GM18511 (cell line): ENCODE data around the gene TLCD2.
"Not testable (repeated sequence)": the region's sequence is repeated elsewhere in the genome, so short reads cannot be mapped to it uniquely, and the experiment has no call there.

ENCODE experiments used
- ATAC-seq: cut with Tn5 transposase; IDR thresholded peaks from one replicate; pipeline ENCODE4 v1.9.1; 2021; ENCODE audit warnings: mild to moderate bottlenecking, moderate library complexity; ENCODE audit not compliant: unreplicated experiment

Gene TLCD2

DNA sequence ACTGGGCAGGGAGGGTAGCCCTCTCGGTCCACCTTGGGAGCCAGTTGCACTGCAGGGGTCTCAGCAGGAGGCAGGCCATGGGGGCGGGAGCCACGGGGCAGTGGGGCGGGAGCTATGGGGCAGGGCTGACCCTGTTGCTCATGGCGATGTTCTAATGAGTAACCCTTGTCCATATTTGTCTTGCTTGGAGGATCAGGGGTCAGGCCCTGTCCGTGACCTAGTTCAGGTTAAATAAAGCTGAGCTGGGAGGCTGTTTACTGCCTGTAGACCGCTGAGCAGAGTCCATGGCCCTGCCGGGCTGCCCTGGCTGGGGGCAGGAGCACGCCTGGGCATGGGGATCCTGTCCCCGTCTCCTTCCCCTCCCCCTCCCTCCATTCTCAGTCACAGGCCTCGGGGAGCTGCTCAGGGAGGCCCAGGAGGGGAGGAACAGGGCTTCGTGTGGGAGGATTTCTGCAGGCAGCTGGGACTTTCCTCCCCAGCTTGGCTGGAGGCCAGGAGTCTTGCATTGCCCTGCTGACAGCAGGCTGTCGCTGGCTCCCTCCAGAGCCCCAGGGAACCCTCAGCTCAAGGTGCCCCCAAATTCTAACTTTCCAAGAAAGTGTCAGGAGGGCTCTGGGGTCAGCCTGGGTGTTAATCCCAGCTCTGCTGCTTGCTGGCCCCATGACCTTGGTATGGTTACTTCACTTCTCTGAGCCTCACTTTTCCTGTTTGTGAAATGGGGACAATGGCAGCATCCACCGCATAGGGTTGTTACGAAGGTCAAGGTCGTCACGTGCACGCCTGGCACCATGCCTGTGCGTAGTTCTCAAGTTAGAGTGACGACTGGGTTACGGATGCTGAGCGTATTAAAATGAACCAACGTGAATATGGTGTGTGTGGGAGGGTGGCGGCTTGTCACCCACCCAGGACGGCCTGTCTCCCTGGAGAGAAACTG is 26.4 kb upstream of the TLCD2 start:
- ATAC-seq = no peak

DNA sequence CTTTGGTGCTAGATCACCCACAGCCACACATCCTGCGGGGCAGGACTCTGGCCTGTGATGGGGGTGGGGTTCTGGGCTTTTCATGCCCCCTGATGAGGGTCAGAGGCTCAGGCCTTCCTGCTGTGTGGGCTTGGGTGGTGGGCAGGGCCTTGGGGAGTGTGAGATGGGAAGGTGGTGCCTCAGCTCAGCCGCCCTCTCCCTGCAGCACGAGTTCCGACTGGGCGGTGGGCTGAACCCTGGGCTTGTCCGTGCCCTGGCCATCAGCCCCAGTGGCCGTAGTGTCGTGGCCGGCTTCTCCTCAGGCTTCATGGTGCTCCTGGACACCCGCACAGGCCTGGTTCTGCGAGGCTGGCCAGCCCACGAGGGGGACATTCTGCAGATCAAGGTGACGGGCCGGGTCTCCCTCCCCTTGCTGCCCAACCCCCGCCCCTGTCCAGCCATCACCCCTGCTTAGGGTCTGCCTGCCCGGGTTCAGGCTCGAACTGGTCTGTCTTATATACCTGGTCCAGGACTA is 25.7 kb upstream of the TLCD2 start:
- no peak for ATAC-seq

DNA sequence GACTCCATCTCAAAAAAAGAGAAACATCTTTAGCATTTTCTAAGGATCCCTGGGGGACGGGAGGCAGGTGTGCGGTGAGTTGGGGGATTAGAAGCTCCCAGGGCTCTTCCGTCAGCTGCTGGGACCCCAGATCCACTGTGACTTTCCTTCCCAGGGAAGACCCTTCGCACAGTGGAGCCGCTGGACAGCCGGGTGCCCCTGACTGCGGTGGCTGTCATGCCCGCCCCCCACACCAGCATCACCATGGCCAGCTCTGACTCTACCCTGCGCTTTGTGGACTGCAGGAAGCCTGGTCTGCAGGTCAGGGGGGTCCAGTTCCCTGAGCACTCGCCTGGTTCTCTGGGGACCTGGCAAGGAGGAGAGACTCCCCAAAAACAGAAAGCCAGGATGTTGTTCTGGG is 25.2 kb upstream of the TLCD2 start:
- ATAC-seq = no peak

DNA sequence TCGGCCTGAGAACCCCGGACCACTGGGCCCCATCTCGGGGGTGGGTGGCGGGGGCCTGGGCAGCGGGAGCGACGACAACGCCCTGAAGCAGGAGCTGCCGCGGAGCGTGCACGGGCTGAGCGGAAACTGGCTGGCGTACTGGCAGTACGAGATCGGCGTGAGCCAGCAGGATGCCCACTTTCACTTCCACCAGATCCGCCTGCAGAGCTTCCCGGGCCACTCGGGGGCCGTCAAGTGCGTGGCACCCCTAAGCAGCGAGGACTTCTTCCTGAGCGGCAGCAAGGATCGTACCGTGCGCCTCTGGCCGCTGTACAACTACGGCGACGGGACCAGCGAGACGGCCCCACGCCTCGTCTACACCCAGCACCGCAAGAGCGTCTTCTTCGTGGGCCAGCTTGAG is 23.6 kb upstream of the TLCD2 start:
- ATAC-seq = no peak

DNA sequence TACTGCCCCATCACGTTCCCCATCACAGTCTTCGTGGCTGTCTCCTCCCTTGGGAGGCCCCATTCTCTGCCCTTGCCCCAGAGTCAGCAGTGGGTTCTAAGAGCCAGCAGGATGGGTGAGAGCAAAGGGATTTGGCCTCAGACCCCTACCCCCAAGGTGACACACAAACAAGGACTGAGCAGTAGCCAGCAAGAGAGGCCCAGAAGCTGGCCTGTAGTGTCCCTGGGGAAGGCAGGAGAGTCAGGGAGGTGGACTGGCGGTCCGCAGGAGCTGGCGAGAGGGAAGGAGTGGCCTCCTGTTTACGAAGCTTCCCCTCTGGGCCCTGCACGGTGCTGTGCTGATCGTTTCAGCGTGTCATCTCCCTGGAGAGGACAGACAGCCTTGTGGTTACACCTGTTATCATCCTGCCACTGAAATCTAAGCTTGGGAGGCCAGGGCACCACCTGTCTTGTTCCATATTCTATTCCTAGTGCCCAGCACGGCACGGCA is 22.7 kb upstream of the TLCD2 start:
- ATAC-seq = no peak

DNA sequence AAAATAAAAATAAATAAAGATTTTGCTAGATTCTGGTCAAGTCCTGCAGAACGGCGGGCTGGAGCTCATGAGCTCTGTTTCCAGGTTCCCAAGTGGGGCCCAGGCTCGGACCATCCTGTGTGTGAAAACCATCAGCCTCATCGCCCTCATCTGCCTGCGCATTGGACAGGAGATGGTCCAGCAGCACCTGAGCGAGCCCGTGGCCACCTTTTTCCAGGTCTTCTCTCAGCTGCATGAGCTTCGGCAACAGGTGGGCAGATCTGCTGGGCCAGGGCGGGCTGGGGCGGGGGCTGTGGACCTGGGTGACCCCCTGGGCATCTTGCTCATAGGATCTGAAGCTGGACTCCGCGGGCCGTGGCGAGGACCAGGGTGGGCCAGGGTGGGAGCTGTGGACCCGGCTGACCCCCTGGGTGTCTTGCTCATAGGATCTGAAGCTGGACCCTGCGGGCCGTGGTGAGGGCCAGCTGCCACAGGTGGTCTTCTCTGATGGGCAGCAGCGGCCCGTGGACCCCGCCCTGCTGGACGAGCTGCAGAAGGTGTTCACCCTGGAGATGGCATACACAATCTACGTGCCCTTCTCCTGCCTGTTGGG is 22.2 kb upstream of the TLCD2 start:
- no peak for ATAC-seq

DNA sequence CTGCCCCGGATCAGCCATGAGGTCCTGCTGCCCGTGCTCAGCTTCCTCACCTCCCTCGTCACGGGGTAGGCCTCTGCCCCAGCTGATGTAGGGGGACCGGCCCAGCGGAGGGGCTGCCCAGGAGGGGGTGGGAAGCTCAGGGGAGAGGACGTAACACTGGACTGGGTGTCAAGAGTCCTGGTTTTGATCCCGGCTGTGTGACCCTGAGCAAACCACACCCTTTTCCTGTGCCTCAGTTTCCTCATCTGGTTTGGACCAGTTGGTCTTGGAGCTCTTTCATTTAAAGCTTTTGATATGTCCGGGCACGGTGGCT is 21.0 kb upstream of the TLCD2 start:
- no peak for ATAC-seq

DNA sequence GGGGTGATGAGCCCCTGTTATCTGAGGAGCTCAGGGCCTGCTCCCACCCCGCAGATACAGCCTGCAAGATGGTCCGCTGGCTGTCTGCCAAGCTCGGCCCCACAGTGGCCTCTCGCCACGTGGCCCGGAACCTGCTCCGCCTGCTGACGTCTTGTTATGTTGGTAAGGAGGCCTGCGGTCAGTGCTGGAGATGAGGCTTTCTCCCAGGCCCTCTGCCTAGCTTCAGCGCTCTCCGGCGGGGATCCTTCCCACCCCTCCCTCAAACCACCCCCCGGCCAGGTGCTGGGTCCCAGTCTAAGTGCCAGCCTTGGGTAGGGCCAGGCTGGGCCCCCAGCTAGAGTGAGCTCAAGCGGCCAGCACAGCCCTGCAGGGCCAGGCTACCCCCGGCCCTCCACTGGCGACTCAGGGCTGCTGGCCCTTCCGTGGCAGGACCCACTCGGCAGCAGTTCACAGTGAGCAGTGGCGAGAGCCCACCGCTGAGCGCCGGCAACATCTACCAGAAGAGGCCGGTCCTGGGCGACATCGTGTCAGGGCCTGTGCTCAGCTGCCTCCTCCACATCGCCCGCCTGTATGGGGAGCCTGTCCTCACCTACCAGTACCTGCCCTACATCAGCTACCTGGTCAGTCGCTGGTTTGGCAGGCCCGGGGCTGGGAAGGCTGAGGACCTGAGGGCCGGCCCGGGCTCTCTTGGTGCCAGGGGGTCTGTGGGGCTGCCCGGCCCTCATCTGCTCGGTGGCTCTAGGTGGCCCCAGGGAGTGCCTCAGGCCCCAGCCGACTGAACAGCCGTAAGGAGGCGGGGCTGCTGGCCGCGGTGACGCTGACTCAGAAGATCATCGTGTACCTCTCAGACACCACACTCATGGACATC is 20.4 kb upstream of the TLCD2 start:
- no peak for ATAC-seq

DNA sequence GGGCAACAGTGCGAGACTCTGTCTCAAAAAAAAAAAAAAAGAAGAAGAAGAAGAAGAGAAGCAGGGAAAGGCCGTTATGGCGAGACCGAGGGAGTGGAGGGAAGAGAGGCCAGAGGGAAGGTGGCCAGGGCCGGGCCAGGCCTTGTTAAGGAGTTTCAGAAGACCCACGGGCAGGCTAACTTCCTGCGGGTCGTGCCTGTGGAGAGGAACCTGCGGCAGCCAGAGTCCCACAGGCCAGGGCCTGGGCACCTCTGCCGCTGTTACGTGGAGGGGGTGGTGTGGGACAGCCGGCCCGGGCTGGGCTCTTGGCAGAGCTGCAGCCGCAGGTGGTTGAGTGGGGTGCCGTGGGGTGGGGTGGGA is 19.8 kb upstream of the TLCD2 start:
- ATAC-seq = no peak

DNA sequence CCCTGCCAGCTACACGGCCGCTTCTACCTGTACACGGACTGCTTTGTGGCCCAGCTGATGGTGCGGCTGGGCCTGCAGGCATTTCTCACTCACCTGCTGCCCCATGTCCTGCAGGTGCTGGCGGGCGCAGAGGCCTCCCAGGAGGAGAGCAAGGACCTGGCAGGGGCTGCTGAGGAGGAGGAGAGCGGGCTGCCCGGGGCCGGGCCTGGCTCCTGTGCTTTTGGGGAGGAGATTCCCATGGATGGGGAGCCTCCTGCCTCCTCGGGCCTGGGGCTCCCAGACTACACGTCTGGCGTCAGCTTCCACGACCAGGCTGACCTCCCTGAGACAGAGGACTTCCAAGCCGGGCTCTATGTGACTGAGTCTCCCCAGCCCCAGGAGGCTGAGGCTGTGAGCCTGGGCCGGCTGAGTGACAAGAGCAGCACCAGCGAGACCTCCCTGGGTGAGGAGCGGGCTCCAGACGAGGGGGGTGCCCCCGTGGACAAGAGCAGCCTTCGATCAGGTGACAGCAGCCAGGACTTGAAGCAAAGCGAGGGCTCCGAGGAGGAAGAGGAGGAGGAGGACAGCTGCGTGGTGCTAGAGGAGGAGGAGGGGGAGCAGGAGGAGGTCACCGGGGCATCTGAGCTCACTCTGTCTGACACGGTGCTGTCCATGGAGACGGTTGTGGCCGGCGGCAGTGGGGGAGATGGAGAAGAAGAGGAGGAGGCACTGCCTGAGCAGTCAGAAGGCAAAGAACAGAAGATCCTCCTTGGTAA is 17.9 kb upstream of the TLCD2 start:
- no peak for ATAC-seq

DNA sequence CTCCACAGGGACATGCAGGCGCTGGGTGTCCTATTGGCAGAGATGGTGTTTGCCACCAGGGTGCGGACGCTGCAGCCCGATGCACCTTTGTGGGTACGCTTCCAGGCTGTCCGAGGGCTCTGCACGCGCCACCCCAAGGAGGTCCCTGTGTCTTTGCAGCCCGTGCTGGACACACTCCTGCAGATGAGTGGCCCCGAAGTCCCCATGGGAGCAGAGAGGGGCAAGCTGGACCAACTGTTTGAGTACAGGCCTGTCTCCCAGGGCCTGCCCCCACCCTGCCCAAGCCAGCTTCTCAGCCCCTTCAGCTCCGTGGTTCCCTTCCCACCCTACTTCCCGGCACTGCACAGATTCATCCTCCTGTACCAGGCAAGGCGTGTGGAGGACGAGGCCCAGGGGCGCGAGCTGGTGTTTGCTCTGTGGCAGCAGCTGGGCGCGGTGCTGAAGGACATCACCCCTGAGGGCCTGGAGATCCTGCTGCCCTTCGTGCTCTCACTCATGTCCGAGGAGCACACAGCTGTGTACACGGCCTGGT is 17.1 kb upstream of the TLCD2 start:
- ATAC-seq = no peak

DNA sequence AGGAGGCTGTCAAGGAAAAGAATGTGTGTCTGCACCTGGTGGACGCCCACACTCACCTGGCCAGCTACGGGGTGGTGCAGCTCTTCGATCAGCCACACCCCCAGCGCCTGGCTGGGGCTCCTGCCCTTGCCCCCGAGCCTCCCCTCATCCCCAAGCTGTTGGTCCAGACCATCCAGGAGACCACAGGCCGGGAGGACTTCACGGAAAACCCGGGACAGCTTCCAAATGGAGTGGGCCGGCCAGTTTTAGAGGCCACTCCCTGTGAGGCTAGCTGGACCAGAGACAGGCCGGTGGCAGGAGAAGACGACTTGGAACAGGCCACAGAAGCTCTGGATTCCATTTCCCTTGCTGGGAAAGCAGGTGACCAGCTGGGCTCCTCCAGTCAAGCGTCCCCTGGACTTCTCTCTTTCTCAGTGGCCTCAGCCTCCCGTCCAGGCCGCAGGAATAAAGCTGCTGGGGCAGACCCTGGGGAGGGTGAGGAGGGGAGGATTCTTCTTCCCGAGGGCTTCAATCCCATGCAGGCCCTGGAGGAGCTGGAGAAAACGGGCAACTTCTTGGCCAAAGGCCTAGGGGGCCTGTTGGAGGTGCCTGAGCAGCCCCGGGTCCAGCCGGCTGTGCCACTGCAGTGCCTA is 16.6 kb upstream of the TLCD2 start:
- ATAC-seq = no peak

DNA sequence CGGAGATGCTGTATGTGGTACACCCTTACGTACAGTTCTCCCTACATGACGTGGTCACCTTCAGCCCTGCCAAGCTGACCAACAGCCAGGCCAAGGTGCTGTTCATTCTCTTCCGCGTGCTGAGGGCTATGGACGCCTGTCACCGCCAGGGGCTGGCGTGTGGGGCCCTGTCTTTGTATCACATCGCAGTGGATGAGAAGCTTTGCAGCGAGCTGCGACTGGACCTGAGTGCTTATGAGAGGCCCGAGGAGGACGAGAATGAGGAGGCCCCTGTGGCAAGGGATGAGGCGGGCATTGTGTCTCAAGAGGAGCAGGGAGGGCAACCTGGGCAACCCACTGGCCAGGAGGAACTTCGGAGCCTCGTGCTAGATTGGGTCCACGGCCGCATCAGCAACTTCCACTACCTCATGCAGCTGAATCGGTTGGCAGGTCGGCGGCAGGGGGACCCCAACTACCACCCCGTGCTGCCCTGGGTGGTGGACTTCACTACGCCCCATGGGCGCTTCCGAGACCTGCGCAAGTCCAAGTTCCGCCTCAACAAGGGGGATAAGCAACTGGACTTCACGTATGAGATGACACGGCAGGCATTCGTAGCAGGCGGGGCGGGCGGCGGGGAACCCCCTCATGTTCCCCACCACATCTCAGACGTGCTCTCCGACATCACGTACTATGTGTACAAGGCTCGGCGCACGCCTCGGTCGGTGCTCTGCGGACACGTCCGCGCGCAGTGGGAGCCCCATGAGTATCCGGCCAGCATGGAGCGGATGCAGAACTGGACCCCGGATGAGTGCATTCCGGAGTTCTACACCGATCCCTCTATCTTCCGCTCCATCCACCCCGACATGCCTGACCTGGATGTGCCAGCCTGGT is 15.7 kb upstream of the TLCD2 start:
- ATAC-seq = no peak

DNA sequence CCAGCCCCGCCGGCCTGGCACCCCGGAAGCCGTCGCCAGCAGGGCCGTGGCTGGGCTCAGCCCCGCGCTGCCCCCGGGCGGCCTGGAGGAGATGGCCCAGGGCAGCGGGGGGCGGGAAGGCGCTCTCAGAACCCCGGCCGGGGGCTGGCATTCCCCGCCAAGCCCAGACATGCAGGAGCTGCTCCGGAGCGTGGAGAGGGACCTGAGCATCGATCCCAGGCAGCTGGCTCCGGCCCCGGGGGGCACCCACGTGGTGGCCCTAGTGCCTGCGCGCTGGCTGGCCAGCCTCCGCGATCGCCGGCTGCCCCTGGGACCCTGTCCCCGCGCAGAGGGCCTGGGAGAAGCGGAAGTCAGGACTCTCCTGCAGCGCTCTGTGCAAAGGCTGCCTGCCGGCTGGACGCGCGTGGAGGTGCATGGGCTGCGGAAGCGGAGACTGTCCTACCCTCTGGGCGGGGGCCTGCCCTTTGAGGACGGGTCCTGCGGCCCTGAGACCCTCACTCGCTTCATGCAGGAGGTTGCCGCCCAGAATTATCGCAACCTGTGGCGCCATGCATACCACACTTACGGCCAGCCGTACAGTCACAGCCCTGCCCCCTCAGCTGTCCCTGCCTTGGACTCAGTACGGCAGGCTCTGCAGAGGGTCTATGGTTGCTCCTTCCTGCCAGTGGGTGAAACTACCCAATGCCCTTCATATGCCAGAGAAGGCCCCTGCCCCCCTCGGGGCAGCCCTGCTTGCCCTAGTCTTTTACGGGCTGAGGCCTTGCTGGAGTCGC is 14.9 kb upstream of the TLCD2 start:
- peak; percentile 52 for ATAC-seq

DNA sequence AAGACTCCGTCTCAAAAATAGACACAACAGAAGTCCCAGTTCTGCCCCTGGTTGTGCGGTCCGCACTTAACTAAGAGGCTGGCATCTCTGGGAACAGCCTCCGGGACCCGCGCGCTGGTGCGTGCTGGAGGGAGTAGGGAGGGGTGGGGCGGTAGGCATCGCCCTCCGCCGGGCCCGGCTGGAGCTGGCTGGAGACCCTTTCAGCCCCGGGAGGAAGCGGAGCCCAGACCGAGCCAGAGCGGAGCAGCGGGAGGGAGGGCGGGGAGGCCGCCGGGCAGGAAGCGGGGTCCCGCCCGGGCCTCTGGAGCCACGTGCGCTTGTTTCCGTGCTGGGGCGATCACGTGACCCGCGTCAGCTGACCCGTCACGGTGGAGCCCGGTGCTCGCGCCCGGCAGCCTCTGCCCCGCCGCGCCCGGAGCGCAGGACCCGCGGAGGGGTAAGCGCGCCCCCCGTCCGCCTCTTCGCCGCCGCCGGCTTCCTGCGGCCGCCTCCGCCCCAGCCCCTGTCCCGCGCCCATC is 14.2 kb upstream of the TLCD2 start, which contains the start of gene WDR81:
Gene WDR81, plus strand, starts transcription at position 354 of the 518 bp plus-strand sequence. CDS start 256 bp downstream, outside the sequence.
- ATAC-seq = peak; percentile 60

DNA sequence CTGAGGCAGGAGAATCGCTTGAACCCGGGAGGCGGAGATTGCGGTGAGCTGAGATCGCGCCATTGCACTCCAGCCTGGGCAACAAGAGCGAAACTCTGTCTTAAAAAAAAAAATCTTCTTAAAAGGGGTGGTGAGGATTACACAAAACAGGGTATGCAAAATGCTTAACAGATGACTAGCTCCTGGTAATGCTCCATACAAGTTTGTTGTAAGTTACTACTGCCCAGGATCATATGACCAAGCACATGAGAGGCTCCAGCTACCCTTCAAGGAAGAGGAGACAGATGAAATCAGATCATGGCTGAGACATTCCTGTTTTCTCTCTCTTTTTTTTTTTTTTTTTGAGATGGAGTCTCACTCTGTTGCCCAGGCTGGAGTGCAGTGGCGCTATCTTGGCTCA is 11.8 kb upstream of the TLCD2 start:
- not testable (repeated sequence) for ATAC-seq

DNA sequence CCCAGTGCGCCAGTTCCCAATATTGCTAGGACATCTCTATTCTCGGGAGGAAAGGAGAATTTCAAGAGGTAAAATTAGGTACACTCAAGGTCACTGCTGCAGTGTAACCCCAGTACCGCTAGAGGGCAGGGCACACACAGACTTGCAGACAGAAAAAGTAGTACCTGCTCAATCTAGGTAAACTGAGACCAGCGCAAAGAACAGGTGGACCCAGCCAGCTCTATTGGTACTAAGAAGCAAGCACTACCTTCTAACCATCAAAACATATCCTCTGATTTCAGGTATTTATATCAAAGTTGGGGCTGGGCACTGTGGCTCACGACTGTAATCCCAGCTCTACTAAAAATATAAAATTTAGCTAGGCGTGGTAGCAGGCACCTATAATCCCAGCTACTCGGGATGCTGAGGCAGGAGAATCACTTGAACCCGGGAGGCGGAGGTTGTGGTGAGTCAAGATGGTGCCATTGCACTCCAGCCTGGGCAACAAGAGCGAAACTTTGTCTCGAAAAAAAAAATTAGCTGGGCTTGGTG is 10.7 kb upstream of the TLCD2 start:
- no peak for ATAC-seq
